Stimulated activated naive CD4-positive, alpha-beta T cell (primary cell): Measurements from ENCODE around the gene GLA.

Source experiments
- DNase-seq, 6 experiments: peaks; one replicate each; lab custom pipeline; 2025; lab: John Stamatoyannopoulos, UW

Gene GLA

DNA sequence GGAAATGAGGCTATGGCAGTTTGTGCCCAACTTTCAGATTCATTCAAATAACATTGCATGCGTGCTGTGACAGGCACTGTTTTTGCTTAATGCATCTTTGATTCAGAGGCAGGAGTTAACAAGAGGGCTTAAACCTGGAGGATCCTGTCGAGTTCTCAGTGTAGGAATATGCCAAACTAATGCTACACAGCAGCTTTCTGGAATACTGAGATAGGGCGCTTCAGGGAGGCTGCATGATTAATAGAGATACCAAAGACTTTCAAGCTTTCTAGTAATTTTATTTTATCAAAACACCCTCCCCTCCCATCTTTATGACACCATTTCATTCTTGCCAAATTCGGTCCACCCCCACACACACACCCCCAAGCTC is 58.5 kb downstream of the GLA start:
- DNase-seq, result no peak

DNA sequence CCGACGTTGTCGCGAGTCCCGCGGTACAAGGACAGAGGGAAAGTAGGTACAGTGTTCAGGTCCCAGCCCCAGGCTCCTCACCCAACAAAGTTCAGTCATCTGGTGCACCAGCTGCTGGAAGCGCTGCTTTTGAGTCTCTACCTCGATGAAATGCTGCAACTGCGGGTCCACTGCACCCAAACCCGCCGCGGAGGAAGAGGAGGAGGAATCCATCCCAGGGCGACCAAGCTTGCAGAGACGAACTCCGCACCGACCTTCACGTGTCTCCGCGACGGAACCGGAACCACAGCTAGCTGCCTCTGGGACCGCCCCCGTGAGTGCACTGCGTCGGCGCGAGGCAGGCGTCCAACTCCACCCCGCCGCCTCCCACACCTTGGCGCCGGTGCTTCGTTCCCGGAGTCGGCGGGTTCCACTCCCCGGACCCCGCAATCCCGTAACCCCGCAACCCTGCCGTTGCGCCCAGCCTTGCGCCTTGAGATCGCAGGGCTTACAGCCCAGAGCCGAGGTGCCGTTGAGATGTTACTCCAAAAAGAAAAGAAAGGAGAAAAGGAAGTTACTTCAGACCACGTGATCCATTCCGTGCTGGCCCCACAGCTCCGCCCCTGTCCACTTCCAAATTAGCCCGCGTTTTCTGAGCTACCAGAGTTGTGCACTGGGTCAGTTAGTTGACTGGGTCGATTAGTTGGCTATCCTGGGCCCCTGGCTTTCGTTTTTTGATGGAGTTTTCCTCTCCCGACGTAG is 59.1 kb downstream of the GLA start, which contains the start of gene TIMM8A:
Gene TIMM8A (minus strand): TSS at position 291 of the 741 bp plus-strand sequence. CDS start 78 bp downstream, at position 213.
- DNase-seq, result peak; percentile 57 to 72 (median 64)

DNA sequence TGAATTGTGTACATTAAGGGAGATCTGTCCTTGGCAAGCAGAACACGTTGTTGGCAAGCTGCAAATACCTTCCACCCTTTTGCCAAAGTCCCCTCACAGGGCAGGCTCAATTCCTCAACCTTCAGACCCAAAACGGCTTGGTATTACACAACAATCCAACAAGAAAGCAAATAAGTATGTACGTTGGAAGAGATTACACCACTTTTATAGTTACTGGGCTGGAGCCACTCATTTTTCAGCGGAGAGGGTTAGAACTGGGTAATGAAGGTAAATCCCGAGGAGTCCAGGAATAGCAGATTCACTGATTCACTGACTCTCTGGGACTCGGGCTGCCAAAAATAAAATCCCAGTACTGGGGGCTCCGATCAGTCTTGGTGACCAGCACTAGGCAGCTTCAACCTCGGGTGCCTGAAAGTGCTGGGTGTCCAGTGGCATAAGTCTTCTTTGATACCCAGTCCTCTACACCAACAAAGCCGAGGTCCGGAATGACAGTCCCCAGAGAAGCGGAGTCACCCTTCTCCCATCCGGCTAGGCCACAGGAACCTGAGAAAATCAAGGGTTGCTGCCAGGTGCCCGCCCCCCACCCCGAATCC is 59.8 kb downstream of the GLA start:
- DNase-seq, result no peak
